ENCODE data around the gene PLRG1.
A peak's percentile ranks its signal among the peaks of the same experiment; 100 is the strongest.

The PLRG1 gene

GRCh38 chr4:154574311-154574710 is 24.1 kb upstream of the PLRG1 start:
- no peak for DNase-seq (ENCODE audit: extremely low read depth in 1 of 2, low read depth in 1 of 2)

- DNase-seq (ENCODE audit: extremely low read depth in 1 of 2, low read depth in 1 of 2): no peak
Measured at GRCh38 chr4:154573190-154573870, 23.1 kb upstream of the PLRG1 start.

GRCh38 chr4:154569584-154569983 is 19.4 kb upstream of the PLRG1 start:
- DNase-seq (ENCODE audit: extremely low read depth in 1 of 2, low read depth in 1 of 2): no peak

GRCh38 chr4:154569028-154569427 is 18.8 kb upstream of the PLRG1 start:
- DNase-seq (ENCODE audit: extremely low read depth in 1 of 2, low read depth in 1 of 2): no peak

GRCh38 chr4:154566639-154567204 is 16.5 kb upstream of the PLRG1 start:
- no peak for DNase-seq (ENCODE audit: extremely low read depth in 1 of 2, low read depth in 1 of 2)

- no peak for DNase-seq (ENCODE audit: extremely low read depth in 1 of 2, low read depth in 1 of 2)
Measured at GRCh38 chr4:154565704-154566103, 15.5 kb upstream of the PLRG1 start.

- DNase-seq (ENCODE audit: extremely low read depth in 1 of 2, low read depth in 1 of 2): no peak
Measured at GRCh38 chr4:154564311-154564710, 14.1 kb upstream of the PLRG1 start.

GRCh38 chr4:154562697-154563254 is 12.6 kb upstream of the PLRG1 start, which contains the start of gene FGB:
Gene FGB (plus strand): TSS chr4:154563011. CDS start chr4:154563019, 8 bp downstream.
- DNase-seq (ENCODE audit: extremely low read depth in 1 of 2, low read depth in 1 of 2): no peak

- no peak for DNase-seq (ENCODE audit: extremely low read depth in 1 of 2, low read depth in 1 of 2)
Measured at GRCh38 chr4:154560824-154561231, 10.6 kb upstream of the PLRG1 start.

GRCh38 chr4:154560419-154560801 is 10.2 kb upstream of the PLRG1 start:
- DNase-seq (ENCODE audit: extremely low read depth in 1 of 2, low read depth in 1 of 2): no peak

- no peak for DNase-seq (ENCODE audit: extremely low read depth in 1 of 2, low read depth in 1 of 2)
Measured at GRCh38 chr4:154559494-154560418, 9.6 kb upstream of the PLRG1 start.

GRCh38 chr4:154559141-154559493 is 8.9 kb upstream of the PLRG1 start:
- no peak for DNase-seq (ENCODE audit: extremely low read depth in 1 of 2, low read depth in 1 of 2)

GRCh38 chr4:154551872-154552686 is 1.9 kb upstream of the PLRG1 start:
- DNase-seq (ENCODE audit: extremely low read depth in 1 of 2, low read depth in 1 of 2): peak; percentile 23 to 42

GRCh38 chr4:154545689-154546088 is 4.5 kb downstream of the PLRG1 start:
- no peak for DNase-seq (ENCODE audit: extremely low read depth in 1 of 2, low read depth in 1 of 2)

- no peak for DNase-seq (ENCODE audit: extremely low read depth in 1 of 2, low read depth in 1 of 2)
Measured at GRCh38 chr4:154542271-154542879, 7.8 kb downstream of the PLRG1 start.

- no peak for DNase-seq (ENCODE audit: extremely low read depth in 1 of 2, low read depth in 1 of 2)
Measured at GRCh38 chr4:154534296-154534695, 15.9 kb downstream of the PLRG1 start.

GRCh38 chr4:154529728-154530519 is 20.3 kb downstream of the PLRG1 start:
- no peak for DNase-seq (ENCODE audit: extremely low read depth in 1 of 2, low read depth in 1 of 2)

GRCh38 chr4:154528869-154529268 is 21.3 kb downstream of the PLRG1 start:
- no peak for DNase-seq (ENCODE audit: extremely low read depth in 1 of 2, low read depth in 1 of 2)

- DNase-seq (ENCODE audit: extremely low read depth in 1 of 2, low read depth in 1 of 2): no peak
Measured at GRCh38 chr4:154527308-154527707, 22.9 kb downstream of the PLRG1 start.

Measured in stimulated activated CD8-positive, alpha-beta memory T cell treated with anti-CD3 and anti-CD28 coated beads, Interleukin-7, amount 100 ng/mL, for 48 hours (primary cell).